HG03521 (cell line): ENCODE measurements around the gene ARHGAP30.
"Not testable (repeated sequence)": the region's sequence is repeated elsewhere in the genome, so short reads cannot be mapped to it uniquely, and the experiment has no call there.

Experiments used
- ATAC-seq: cut with Tn5 transposase; IDR thresholded peaks from one replicate; pipeline ENCODE4 v1.9.1; 2021; ENCODE audit warnings: mild to moderate bottlenecking, moderate library complexity; ENCODE audit not compliant: unreplicated experiment

Gene ARHGAP30

GRCh38 chr1:161071886-161072371, 2.2 kb upstream of the ARHGAP30 start:
- ATAC-seq = no peak

GRCh38 chr1:161070761-161071160, 1.1 kb upstream of the ARHGAP30 start:
- ATAC-seq = no peak

GRCh38 chr1:161069241-161069640, 450 bp downstream of the ARHGAP30 start:
- no peak for ATAC-seq

- no peak for ATAC-seq
Measured at GRCh38 chr1:161068306-161069234, 1.1 kb downstream of the ARHGAP30 start.

GRCh38 chr1:161066694-161067093, 3.0 kb downstream of the ARHGAP30 start:
- ATAC-seq = no peak

GRCh38 chr1:161065681-161066080, 4.0 kb downstream of the ARHGAP30 start:
- ATAC-seq = not testable (repeated sequence)

GRCh38 chr1:161063936-161064335, 5.8 kb downstream of the ARHGAP30 start:
- ATAC-seq = not testable (repeated sequence)

- ATAC-seq = no peak
Measured at GRCh38 chr1:161061419-161061818, 8.3 kb downstream of the ARHGAP30 start.

GRCh38 chr1:161059293-161059692, 10.4 kb downstream of the ARHGAP30 start:
- no peak for ATAC-seq

- ATAC-seq = no peak
Measured at GRCh38 chr1:161054805-161055204, 14.9 kb downstream of the ARHGAP30 start.

GRCh38 chr1:161054232-161054631, 15.5 kb downstream of the ARHGAP30 start:
- no peak for ATAC-seq

GRCh38 chr1:161052899-161053298, 16.8 kb downstream of the ARHGAP30 start:
- no peak for ATAC-seq

GRCh38 chr1:161051219-161051618, 18.5 kb downstream of the ARHGAP30 start:
- no peak for ATAC-seq

- no peak for ATAC-seq
Measured at GRCh38 chr1:161048949-161049722, 20.6 kb downstream of the ARHGAP30 start.

GRCh38 chr1:161047436-161048420, 22.0 kb downstream of the ARHGAP30 start:
- ATAC-seq = no peak

- no peak for ATAC-seq
Measured at GRCh38 chr1:161046605-161047228, 23.0 kb downstream of the ARHGAP30 start.

GRCh38 chr1:161045736-161046604, 23.7 kb downstream of the ARHGAP30 start, which contains the start of gene USF1:
TSS of gene USF1 (minus strand) at chr1:161045977. CDS start at chr1:161043275, 2,702 bp downstream.
- peak; percentile 61 for ATAC-seq

GRCh38 chr1:161044908-161045735, 24.6 kb downstream of the ARHGAP30 start:
- peak; percentile 42 for ATAC-seq
